ENCODE data around the gene OR56A4. TPM values are rescaled to one million over a fixed set of nuclear protein-coding genes. Genes with fewer than 3 reads are reported as not detected.

The OR56A4 gene
- total and polyA plus RNA-seq, 2 donors (not counting 3 experiments of a cell fraction or from before 2014, with no cell fraction given): not detected

GRCh38 chr11:6052374-6052773, 45.6 kb upstream of the OR56A4 start:
- dilution Hi-C loops (cut with MboI; ENCODE audit: extremely low pct_ligation_motif_present, low sequenced_read_pairs): no loop called here

More at GRCh38 chr11:6052374-6052773, 45.6 kb upstream of the OR56A4 start:
- H3K4me2 ChIP-seq (ENCODE audit: insufficient read depth, low read length): no peak overlapping the region
- DNase-seq (ENCODE audit: low read depth, low spot score) (no peak), FAIRE-seq (no peak)
- H3K9ac ChIP-seq (replicated peaks; ENCODE audit: extremely low read depth, insufficient read depth, low read length): no peak overlapping the region
- no peak overlapping the region for H2AFZ ChIP-seq (ENCODE audit: low read depth, low read length)
- no peaks in the 10 kb centered on the region for H3K9me1 ChIP-seq (replicated peaks; ENCODE audit: control insufficient read depth, extremely low read depth, insufficient read depth, low read length)
- no peak overlapping the region for H3K27ac ChIP-seq (ENCODE audit: insufficient read depth, low read depth, low read length)
- H3K4me1 ChIP-seq (ENCODE audit: control insufficient read depth, extremely low read depth, insufficient read depth, low read length): no peaks in the 10 kb centered on the region
- no peaks in the 10 kb centered on the region for H3K9me3 ChIP-seq (replicated peaks; ENCODE audit: control insufficient read depth, insufficient read depth, low read length)
- ChIA-PET CTCF (no interaction called here), POLR2A (no interaction called here)
- H4K20me1 ChIP-seq (replicated peaks; ENCODE audit: control insufficient read depth, extremely low read depth, insufficient read depth, low read length): no peaks in the 10 kb centered on the region
- H3K27me3 ChIP-seq (ENCODE audit: control insufficient read depth in 2 of 2, insufficient read depth in 2 of 2, low read length in 2 of 2): peaks cover 2 to 5% of the 10 kb centered on the region in 2 experiments
- no TSS peak for BruUV-seq (replicated peaks)
- H3K36me3 ChIP-seq (ENCODE audit: control insufficient read depth in 2 of 2, extremely low read depth in 1 of 2, insufficient read depth in 2 of 2, low read length in 2 of 2): no peaks in the 10 kb centered on the region
- no peak for TF ChIP-seq EZH2 (IDR thresholded peaks at IDR 0.05; ENCODE audit: borderline replicate concordance, low read depth, low read length, severe bottlenecking)
- no peak for TF ChIP-seq GATA2 (IDR thresholded peaks at IDR 0.05; ENCODE audit: insufficient read depth, insufficient read length, low read depth, low read length)
- TF ChIP-seq POLR2A (IDR thresholded peaks at IDR 0.05; ENCODE audit: low read depth, low read length): no peak
- no peak for TF ChIP-seq MYC (IDR thresholded peaks at IDR 0.05; ENCODE audit: low read depth, low read length)
- TF ChIP-seq MAX (IDR thresholded peaks at IDR 0.05; ENCODE audit: insufficient read depth, insufficient read length): no peak
- TF ChIP-seq, protein P1, sequence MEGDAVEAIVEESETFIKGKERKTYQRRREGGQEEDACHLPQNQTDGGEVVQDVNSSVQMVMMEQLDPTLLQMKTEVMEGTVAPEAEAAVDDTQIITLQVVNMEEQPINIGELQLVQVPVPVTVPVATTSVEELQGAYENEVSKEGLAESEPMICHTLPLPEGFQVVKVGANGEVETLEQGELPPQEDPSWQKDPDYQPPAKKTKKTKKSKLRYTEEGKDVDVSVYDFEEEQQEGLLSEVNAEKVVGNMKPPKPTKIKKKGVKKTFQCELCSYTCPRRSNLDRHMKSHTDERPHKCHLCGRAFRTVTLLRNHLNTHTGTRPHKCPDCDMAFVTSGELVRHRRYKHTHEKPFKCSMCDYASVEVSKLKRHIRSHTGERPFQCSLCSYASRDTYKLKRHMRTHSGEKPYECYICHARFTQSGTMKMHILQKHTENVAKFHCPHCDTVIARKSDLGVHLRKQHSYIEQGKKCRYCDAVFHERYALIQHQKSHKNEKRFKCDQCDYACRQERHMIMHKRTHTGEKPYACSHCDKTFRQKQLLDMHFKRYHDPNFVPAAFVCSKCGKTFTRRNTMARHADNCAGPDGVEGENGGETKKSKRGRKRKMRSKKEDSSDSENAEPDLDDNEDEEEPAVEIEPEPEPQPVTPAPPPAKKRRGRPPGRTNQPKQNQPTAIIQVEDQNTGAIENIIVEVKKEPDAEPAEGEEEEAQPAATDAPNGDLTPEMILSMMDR (IDR thresholded peaks at IDR 0.05; ENCODE audit: extremely low read depth in 1 of 2, insufficient read depth in 1 of 2, low read depth in 1 of 2, low read length in 2 of 2): no peak
- no peak for TF ChIP-seq POLR2AphosphoS5 (IDR thresholded peaks at IDR 0.05; ENCODE audit: insufficient read depth, low read depth, low read length)
- no peak for TF ChIP-seq JUN (IDR thresholded peaks at IDR 0.05; ENCODE audit: borderline replicate concordance, insufficient read depth, insufficient read length, low read depth)
- TF ChIP-seq FOS (IDR thresholded peaks at IDR 0.05; ENCODE audit: borderline replicate concordance, insufficient read depth, low read length): no peak
- no peaks in the 10 kb centered on the region for H3K79me2 ChIP-seq (ENCODE audit: control insufficient read depth, insufficient read depth, low read length)
- H3K4me3 ChIP-seq (replicated peaks in 1 of 3; ENCODE audit: insufficient read depth in 1 of 3, low read depth in 1 of 3, low read length in 3 of 3): no peak overlapping the region
- intact Hi-C loops (cut with micrococcal nuclease): no loop called here

Measured in endothelial cell of umbilical vein (primary cell).